HL-60/S4 treated with phorbol 12-myristate 13-acetate at 8.2 ng/mL for 4 days and 3 days (cell line): ENCODE data around the gene EFEMP1.

Experiments used
- in situ Hi-C: fragments of 300-500 bp; cut with MboI; formaldehyde crosslinking; loops from 2 replicates; pipeline ENCODE4 v1.15.0; 2022; ENCODE audit warnings: low sequenced_read_pairs

The EFEMP1 gene

DNA sequence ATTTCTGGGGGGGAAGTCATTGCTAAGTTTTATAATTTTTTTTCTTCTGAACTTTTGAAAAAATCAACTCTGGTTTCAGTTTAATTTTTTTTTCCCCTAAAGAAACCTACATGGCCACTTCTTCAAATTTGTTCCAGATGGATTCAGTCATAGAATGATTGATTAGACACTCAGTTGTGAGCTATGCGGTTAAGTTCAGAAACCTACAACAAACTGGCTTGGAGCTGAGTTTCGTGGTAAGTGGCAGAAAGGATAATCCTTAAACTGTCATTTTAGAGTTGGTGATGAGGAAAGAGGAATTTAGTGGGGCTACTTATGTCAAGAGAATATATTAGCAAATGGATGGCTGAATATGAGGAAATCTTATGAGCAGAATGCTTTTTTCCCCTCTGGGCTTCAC, 23.7 kb downstream of the EFEMP1 start:
- in situ Hi-C loops, result no loop called here

DNA sequence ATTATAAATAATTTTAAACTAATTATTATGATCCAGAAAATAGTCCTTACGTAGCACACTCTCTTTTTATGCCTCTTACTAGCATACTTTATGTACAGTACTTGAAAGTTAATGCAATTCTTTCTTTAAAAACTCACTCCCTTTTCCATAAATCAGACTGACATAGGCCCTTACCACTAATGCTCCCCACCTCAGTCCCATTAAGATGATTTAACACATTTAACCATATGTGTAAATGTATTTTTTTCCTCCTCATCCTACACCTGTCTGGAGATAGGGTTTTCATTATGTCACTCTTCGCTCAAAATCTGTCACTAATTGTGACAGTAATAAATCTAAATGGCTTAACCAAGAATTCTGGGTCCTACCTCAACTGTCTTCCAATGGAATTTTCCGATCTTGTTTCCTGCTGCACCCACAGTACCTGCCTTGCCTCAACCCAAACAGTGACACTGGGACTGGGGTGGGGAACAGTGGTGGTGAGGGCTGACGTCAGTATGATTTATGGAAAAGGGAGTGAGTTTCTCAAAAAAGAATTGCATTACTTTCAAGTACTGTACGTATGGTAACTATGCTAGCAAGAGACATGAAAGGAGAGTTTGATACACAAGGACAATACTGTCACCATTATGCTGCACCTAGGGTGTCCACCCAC, 25.1 kb downstream of the EFEMP1 start:
- in situ Hi-C loops, result no loop called here

DNA sequence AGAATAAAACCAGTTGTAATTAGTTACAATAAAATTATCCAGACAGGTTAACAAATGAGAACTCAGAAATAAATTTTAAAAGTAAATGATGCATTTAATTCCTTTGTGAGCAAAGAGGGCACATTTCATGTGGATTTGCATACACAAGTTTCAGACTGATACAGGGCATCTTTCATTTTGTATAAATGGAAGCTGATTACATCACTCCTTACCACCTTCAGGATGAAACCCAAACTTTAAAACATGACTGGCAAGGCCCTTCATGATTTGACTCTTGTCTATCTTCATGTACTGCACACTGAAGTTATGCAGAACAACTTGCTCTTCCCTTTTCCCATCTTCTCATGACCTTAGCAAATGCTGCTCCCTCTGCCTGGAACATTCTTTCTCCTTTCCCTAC, 26.9 kb downstream of the EFEMP1 start:
- in situ Hi-C loops, result no loop called here

DNA sequence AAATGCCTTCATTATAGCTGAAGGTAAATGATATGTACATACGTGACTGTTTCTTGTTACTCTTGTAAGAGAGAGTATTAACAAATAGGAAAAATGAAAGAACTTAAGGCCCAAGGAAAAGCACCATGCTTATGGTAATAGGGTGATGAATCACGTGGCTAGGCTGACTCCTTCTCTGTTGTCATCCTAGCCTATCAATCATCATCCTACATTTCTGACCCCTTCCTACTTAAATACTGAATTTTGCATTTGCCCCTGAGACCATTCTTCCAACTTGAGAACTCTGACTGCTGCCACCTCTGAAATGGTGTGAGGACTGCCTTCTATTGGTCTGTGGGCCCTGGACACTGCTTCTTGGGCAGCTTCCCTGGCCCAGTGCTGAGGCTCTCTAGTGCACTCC, 28.9 kb downstream of the EFEMP1 start:
- in situ Hi-C loops, result no loop called here

GRCh38 chr2:55891671-55892094, 31.9 kb downstream of the EFEMP1 start:
- in situ Hi-C loops, result no loop called here

DNA sequence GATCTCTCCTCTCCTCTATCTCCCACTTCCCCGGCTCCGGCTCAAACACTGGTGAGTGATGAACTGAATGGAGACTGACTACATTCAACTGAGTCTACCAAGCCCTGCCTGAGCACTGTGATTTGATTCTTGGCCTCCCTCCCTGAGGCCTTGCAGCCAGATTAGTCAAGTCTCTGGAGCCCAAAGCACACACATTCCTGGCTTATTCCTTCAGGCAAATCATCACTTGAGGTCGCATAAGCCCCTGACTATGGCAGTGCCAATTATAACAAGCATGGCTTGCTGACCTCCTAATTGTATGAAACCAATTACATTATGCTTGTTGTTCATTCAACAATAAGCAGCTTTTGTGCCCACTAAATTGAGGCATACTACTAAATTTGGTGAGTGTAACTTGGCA, 34.6 kb downstream of the EFEMP1 start:
- in situ Hi-C loops, result no loop called here

GRCh38 chr2:55887901-55888624, 35.5 kb downstream of the EFEMP1 start:
- in situ Hi-C loops, result no loop called here

GRCh38 chr2:55887351-55887750, 36.2 kb downstream of the EFEMP1 start:
- in situ Hi-C loops, result no loop called here

- in situ Hi-C loops, result no loop called here
Measured at GRCh38 chr2:55885944-55886281, 37.7 kb downstream of the EFEMP1 start.

DNA sequence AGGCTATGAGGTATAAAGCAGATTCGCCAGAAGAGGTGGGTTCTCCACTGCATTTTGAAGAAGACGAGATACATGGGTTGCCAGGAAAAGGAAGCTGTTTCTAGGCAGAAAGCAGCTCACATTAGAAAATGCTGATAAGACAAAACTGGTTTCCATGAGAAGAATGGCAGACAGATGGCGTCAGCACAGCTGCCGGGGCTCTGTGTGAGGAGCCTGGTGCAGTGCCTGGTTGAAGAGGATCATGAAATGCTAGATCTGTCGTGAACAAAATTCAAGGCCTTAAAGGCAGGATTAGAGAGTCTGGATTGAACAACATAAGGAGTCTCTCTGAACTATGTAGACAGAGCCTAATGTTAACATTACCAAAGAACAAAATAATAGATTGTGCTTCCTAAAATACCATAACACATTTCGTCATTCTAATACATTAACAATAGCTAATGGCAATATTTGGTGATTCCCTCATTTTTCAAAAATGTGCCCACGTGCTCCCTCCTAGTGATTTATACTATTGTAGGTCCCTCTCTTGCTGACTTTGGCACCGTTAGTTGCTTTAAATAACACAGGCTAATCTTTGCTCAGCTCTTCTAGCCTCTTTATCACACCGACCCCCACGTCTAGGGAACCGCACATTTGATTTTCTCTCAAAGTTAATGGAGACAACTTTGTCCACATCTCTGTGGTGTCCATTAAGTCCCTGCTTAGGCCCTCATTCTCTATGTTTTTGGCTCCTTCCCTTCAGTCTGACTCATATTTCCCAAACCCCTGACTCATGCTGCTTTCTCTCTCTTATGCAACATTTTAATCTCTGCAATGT, 38.2 kb downstream of the EFEMP1 start:
- in situ Hi-C loops, result no loop called here

- in situ Hi-C loops, result no loop called here
Measured at GRCh38 chr2:55883829-55884228, 39.8 kb downstream of the EFEMP1 start.

DNA sequence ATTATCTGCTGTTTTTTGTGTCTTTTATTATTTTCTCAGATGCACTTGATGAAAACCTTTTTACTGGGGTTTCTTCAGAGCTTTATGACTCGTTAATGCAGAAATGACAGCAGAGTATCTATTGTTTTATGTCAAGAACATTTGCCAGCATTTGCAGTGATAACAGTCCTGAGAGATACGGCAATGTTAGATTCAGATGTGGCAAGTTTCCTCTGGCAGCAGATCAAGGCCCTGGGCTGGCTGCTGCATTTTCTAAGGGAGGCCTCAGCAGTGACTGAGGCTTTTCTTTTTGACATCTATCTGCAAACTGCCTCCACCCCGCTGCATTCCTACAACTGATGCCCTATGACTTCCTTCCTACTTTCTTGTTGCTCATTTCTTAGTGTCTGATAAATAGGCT, 40.2 kb downstream of the EFEMP1 start:
- in situ Hi-C loops, result no loop called here

DNA sequence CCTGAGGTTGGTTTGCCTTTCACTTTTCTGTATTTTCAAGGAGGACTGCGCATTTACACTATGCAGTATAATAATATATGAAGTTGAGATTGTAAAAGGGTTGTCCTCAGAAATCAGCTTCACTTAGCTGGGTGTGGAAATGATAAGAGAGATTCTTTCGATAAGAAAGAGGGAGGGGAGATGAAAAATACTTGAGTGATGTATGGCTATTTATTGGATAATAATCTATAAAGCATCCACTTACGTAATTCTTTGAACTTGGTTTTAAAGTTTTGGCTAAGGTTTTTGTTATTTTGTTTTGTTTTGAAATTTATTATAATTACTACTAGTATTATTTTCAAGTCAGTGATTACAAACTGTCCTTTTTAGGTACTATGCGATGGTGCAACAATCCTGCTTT, 40.6 kb downstream of the EFEMP1 start:
- in situ Hi-C loops, result no loop called here

- in situ Hi-C loops, result no loop called here
Measured at GRCh38 chr2:55880416-55881143, 43.0 kb downstream of the EFEMP1 start.

DNA sequence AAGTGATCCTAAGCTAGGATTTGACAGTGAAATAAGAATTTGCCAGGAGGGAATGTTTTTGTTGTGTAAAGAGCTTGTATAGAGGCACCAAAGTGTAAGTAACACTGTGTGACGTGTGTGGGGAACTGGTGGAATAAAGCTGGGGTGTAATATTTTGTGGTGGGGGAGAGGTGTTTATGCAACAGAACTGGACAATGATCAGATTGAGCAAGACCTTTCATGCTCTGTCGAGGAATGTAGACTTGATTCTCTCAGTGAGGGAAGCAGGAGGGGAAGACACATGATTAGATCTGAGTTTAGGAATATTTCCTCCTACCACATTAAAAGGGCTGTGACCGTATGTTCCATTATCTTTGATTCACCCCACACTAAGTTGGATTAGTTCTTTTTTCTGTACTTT, 43.6 kb downstream of the EFEMP1 start:
- in situ Hi-C loops, result no loop called here

GRCh38 chr2:55877087-55877436, 46.5 kb downstream of the EFEMP1 start:
- in situ Hi-C loops, result no loop called here

DNA sequence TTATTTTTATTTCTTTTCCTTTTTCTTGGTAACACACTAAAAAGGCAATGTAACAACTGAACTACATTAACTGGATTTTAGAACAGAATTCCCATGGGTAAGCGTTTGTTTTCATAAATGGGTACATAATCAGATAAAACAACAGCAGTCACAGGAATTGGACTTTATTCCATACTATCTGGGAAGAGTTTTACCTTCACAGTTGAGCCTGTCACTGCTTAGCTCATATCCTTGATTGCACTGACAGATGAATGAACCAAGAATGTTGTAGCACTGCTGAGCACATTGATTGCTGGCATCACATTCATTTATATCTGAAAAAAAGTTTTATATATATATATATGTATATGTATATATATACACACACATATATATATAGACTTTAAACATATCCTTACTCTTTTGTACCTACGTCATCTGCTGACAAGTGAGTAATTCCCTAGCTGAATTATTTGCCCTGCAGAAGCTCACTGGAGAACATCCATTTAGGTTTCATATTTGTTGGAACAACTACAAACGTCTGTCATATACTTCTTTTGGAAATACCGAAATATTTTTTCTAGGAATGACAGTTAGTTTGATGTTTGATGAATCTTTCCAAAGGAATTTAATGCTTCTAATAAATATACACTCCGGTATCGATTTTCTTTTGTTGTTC, 47.0 kb downstream of the EFEMP1 start:
- in situ Hi-C loops, result no loop called here

- in situ Hi-C loops, result no loop called here
Measured at GRCh38 chr2:55875434-55876135, 48.0 kb downstream of the EFEMP1 start.

GRCh38 chr2:55874338-55874737, 49.2 kb downstream of the EFEMP1 start:
- in situ Hi-C loops, result no loop called here

GRCh38 chr2:55871637-55872036, 51.9 kb downstream of the EFEMP1 start:
- in situ Hi-C loops, result no loop called here
